ENCODE results near the gene ST7.
"Not testable (repeated sequence)": the region's sequence is repeated elsewhere in the genome, so short reads cannot be mapped to it uniquely, and the experiment has no call there.

Gene ST7

DNA sequence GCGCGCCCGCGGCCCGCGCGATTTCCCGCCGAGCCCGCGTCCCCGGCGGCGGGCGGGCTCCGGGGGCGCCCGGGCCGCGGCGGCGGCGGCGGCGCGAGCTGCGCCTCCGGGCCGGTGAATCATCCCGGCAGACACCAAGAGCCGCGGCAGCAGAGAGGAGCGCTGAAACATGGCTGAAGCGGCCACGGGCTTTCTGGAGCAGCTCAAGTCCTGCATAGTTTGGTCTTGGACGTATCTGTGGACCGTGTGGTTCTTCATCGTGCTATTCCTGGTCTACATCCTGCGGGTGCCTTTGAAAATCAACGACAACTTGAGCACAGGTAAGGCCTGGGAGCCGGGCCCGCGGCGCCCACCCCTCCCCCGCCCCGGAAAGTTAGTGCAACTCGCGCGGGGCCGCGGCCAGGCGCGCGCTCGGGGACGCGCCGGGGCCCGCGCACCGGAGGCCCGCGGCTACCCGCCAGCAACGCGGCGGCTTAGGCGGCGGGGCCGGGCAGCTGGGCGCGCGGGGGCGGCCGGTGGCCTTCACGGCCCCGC lies at the start of gene ST7:
Gene ST7 (plus strand): TSS at position 130 of the 534 bp plus-strand sequence. CDS start 40 bp downstream, at position 170.
- peak; percentile 38 for TF ChIP-seq POLR2A (IDR thresholded peaks at IDR 0.05; ENCODE audit: low read depth, low read length)
- no peak for FAIRE-seq
- DNase-seq (ENCODE audit: insufficient read length, low spot score): peak; percentile 46

- TF ChIP-seq POLR2A (IDR thresholded peaks at IDR 0.05; ENCODE audit: low read depth, low read length): no peak
- no peak for DNase-seq (ENCODE audit: insufficient read length, low spot score)
- FAIRE-seq: no peak
Measured at GRCh38 chr7:116906391-116906790, 46.9 kb upstream of the ST7 start.

DNA sequence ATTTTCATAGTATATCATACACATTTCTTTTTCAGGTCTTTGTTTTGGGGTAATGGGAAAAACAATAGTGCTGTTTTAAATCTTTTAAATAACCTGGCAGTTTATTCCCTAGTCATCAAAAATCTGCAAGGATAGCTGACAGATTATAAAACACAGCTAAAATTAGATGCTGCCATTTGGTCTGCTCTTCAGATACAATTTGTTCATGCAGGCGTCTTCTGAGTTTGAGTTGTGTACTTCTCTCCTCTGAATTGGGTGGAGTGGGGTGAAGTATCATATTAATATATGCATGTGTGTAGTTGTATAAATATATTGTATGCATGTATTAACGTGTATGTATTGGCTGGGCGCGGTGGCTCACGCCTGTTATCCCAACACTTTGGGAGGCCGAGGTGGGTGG lies 42.9 kb upstream of the ST7 start:
- DNase-seq (ENCODE audit: insufficient read length, low spot score): no peak
- TF ChIP-seq POLR2A (IDR thresholded peaks at IDR 0.05; ENCODE audit: low read depth, low read length): no peak
- FAIRE-seq: no peak

- peak; percentile 45 for FAIRE-seq
- TF ChIP-seq POLR2A (IDR thresholded peaks at IDR 0.05; ENCODE audit: low read depth, low read length): no peak
- DNase-seq (ENCODE audit: insufficient read length, low spot score): no peak
Measured at GRCh38 chr7:116911801-116912200, 41.5 kb upstream of the ST7 start.

DNA sequence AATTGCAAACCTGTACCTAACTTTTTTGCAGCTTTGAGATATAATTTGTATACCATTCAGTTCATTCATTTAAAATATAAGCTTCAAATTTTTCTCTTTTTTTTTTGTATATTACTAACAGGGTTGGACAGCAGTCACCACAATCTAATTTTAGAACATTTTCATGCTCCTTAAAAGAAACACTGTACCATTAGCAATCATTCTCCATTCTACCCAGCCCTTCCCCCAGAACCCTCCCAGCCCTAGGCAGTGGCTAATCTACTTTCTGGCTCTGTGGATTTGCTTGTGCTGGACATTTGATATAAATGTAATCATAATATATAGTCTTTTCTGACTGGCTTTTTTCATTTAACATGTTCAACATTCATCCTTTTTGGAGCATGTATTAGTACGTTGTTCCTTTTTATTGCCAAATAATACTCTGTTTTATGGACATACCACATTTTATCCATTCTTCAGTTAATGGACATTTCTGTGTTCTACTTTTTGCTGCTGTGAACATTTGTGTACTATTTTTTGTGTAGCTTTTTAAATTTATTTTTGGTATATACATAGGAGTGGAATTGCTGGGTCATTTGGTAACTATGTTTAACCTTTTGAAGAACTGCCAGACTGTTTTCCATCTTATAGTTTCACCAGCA lies 40.9 kb upstream of the ST7 start:
- no peak for FAIRE-seq
- no peak for TF ChIP-seq POLR2A (IDR thresholded peaks at IDR 0.05; ENCODE audit: low read depth, low read length)
- DNase-seq (ENCODE audit: insufficient read length, low spot score): no peak

DNA sequence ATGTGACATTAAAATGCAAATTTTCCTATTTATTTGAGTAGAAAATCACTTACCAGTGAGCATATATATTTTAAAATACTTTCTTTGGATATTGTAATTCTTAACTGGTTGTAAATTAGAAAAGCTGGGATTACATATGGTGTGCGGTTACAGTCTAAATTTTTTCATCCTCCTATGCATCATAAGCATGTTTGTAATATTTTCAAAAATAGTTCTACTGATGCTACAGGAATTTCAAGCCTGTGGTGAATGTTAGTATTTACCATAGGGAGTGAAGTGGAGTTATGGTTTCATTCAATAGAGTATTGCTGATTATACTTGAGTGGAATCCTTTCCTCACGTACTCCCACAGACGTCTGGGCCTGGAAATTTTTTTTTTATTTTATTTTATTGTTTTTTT lies 34.6 kb upstream of the ST7 start:
- DNase-seq (ENCODE audit: insufficient read length, low spot score): no peak
- no peak for FAIRE-seq
- no peak for TF ChIP-seq POLR2A (IDR thresholded peaks at IDR 0.05; ENCODE audit: low read depth, low read length)

GRCh38 chr7:116920359-116920758 lies 32.9 kb upstream of the ST7 start:
- no peak for TF ChIP-seq POLR2A (IDR thresholded peaks at IDR 0.05; ENCODE audit: low read depth, low read length)
- no peak for FAIRE-seq

GRCh38 chr7:116922545-116922944 lies 30.8 kb upstream of the ST7 start:
- no peak for DNase-seq (ENCODE audit: insufficient read length, low spot score)
- no peak for TF ChIP-seq POLR2A (IDR thresholded peaks at IDR 0.05; ENCODE audit: low read depth, low read length)
- no peak for FAIRE-seq

More at GRCh38 chr7:116920359-116920758, 32.9 kb upstream of the ST7 start:
- no peak for DNase-seq (ENCODE audit: insufficient read length, low spot score)

DNA sequence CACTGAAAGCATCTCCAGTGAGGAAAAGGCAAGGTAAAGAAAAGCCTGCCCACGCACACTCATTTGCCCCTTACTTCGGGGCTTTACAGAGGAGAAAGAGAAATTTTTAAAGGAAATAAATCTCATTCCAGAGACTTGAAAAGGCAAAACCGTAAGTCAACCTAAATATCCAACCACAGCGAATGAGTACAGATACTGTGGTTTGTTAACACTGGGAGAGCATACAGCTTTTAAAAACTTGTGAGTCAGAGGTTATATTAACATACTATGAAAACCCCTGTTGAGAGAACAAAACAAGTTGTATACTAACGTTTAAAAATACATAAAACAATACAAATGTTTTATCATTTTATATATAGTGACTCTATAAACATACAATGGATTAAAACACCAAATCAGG lies 28.6 kb upstream of the ST7 start:
- no peak for DNase-seq (ENCODE audit: insufficient read length, low spot score)
- FAIRE-seq: no peak
- TF ChIP-seq POLR2A (IDR thresholded peaks at IDR 0.05; ENCODE audit: low read depth, low read length): no peak

- no peak for FAIRE-seq
- TF ChIP-seq POLR2A (IDR thresholded peaks at IDR 0.05; ENCODE audit: low read depth, low read length): no peak
Measured at GRCh38 chr7:116929021-116929420, 24.3 kb upstream of the ST7 start.

GRCh38 chr7:116929914-116930913 lies 23.1 kb upstream of the ST7 start:
- no peak for TF ChIP-seq POLR2A (IDR thresholded peaks at IDR 0.05; ENCODE audit: low read depth, low read length)
- FAIRE-seq (peak; percentile 84), DNase-seq (ENCODE audit: insufficient read length, low spot score) (peak; percentile 43)

More at GRCh38 chr7:116929021-116929420, 24.3 kb upstream of the ST7 start:
- no peak for DNase-seq (ENCODE audit: insufficient read length, low spot score)

- no peak for TF ChIP-seq POLR2A (IDR thresholded peaks at IDR 0.05; ENCODE audit: low read depth, low read length)
- DNase-seq (ENCODE audit: insufficient read length, low spot score) (no peak), FAIRE-seq (no peak)
Measured at GRCh38 chr7:116932566-116932965, 20.7 kb upstream of the ST7 start.

- TF ChIP-seq POLR2A (IDR thresholded peaks at IDR 0.05; ENCODE audit: low read depth, low read length): no peak
- DNase-seq (ENCODE audit: insufficient read length, low spot score): no peak
- no peak for FAIRE-seq
Measured at GRCh38 chr7:116933465-116933864, 19.8 kb upstream of the ST7 start.

- no peak for FAIRE-seq
Measured at GRCh38 chr7:116934580-116934979, 18.7 kb upstream of the ST7 start.

GRCh38 chr7:116936844-116937243 lies 16.5 kb upstream of the ST7 start:
- not testable (repeated sequence) for FAIRE-seq; DNase-seq (ENCODE audit: insufficient read length, low spot score)

More at GRCh38 chr7:116934580-116934979, 18.7 kb upstream of the ST7 start:
- DNase-seq (ENCODE audit: insufficient read length, low spot score): no peak
- TF ChIP-seq POLR2A (IDR thresholded peaks at IDR 0.05; ENCODE audit: low read depth, low read length): no peak
